ENCODE data around the gene PLCL1. TPM values are rescaled to one million over a fixed set of nuclear protein-coding genes. Genes with fewer than 3 reads are reported as not detected.

The PLCL1 gene
- total RNA-seq, 1 donor from 2014 or later = 0.50 TPM

GRCh38 chr2:197847651-197848401 is 43.4 kb downstream of the PLCL1 start:
- no peak for TF ChIP-seq CTCF (IDR thresholded peaks at IDR 0.05)
- H3K9me3 Mint-ChIP-seq (ENCODE audit: low read depth) = no peaks in the 10 kb centered on the region
- H3K27ac Mint-ChIP-seq (ENCODE audit: unreplicated experiment) = no peak overlapping the region
- H3K4me1 Mint-ChIP-seq (ENCODE audit: low read depth) = peaks cover 29% of the 10 kb centered on the region
- H3K36me3 Mint-ChIP-seq (ENCODE audit: low read depth) = no peaks in the 10 kb centered on the region
- H3K27me3 Mint-ChIP-seq (ENCODE audit: low read depth) = peaks cover 27% of the 10 kb centered on the region
- DNase-seq (ENCODE audit: low spot score) = no peak
- no peak overlapping the region for H3K4me3 Mint-ChIP-seq (ENCODE audit: unreplicated experiment)

- peaks cover 29% of the 10 kb centered on the region for H3K4me1 Mint-ChIP-seq (ENCODE audit: low read depth)
- no peak for TF ChIP-seq CTCF (IDR thresholded peaks at IDR 0.05)
- no peak for DNase-seq (ENCODE audit: low spot score)
- H3K27me3 Mint-ChIP-seq (ENCODE audit: low read depth) = peaks cover 24% of the 10 kb centered on the region
- H3K36me3 Mint-ChIP-seq (ENCODE audit: low read depth) = no peaks in the 10 kb centered on the region
- no peak overlapping the region for H3K27ac Mint-ChIP-seq (ENCODE audit: unreplicated experiment)
- no peak overlapping the region for H3K4me3 Mint-ChIP-seq (ENCODE audit: unreplicated experiment)
- H3K9me3 Mint-ChIP-seq (ENCODE audit: low read depth) = no peaks in the 10 kb centered on the region
These were observed 44.2 kb downstream of the PLCL1 start for GRCh38 chr2:197848602-197849001.

GRCh38 chr2:197850882-197851450 is 46.6 kb downstream of the PLCL1 start:
- Mint-ChIP-seq H3K27ac (ENCODE audit: unreplicated experiment) (no peak overlapping the region), H3K9me3 (ENCODE audit: low read depth) (no peaks in the 10 kb centered on the region), H3K4me3 (ENCODE audit: unreplicated experiment) (no peak overlapping the region), H3K4me1 (ENCODE audit: low read depth) (peaks cover 27% of the 10 kb centered on the region), H3K27me3 (ENCODE audit: low read depth) (peaks cover 30% of the 10 kb centered on the region), H3K36me3 (ENCODE audit: low read depth) (no peaks in the 10 kb centered on the region)
- DNase-seq (ENCODE audit: low spot score) = no peak
- TF ChIP-seq CTCF (IDR thresholded peaks at IDR 0.05) = no peak

- no peak for DNase-seq (ENCODE audit: low spot score)
- Mint-ChIP-seq H3K4me1 (ENCODE audit: low read depth) (peaks cover 22% of the 10 kb centered on the region), H3K4me3 (ENCODE audit: unreplicated experiment) (no peak overlapping the region), H3K27ac (ENCODE audit: unreplicated experiment) (no peak overlapping the region), H3K9me3 (ENCODE audit: low read depth) (no peaks in the 10 kb centered on the region), H3K36me3 (ENCODE audit: low read depth) (no peaks in the 10 kb centered on the region), H3K27me3 (ENCODE audit: low read depth) (peaks cover 32% of the 10 kb centered on the region)
- TF ChIP-seq CTCF (IDR thresholded peaks at IDR 0.05) = no peak
These were observed 47.1 kb downstream of the PLCL1 start for GRCh38 chr2:197851451-197851850.

- no peak for TF ChIP-seq CTCF (IDR thresholded peaks at IDR 0.05)
- no peak overlapping the region for H3K27ac Mint-ChIP-seq (ENCODE audit: unreplicated experiment)
- no peaks in the 10 kb centered on the region for H3K36me3 Mint-ChIP-seq (ENCODE audit: low read depth)
These were observed 47.7 kb downstream of the PLCL1 start for GRCh38 chr2:197852108-197852507.

More at GRCh38 chr2:197852108-197852507, 47.7 kb downstream of the PLCL1 start:
- H3K4me1 Mint-ChIP-seq (ENCODE audit: low read depth) = peaks cover 15% of the 10 kb centered on the region
- H3K9me3 Mint-ChIP-seq (ENCODE audit: low read depth) = no peaks in the 10 kb centered on the region
- DNase-seq (ENCODE audit: low spot score) = no peak
- H3K27me3 Mint-ChIP-seq (ENCODE audit: low read depth) = peaks cover 32% of the 10 kb centered on the region
- H3K4me3 Mint-ChIP-seq (ENCODE audit: unreplicated experiment) = no peak overlapping the region
